Measurements from ENCODE around the gene CERT1. TPM values are rescaled to one million over a fixed set of nuclear protein-coding genes. Genes with fewer than 3 reads are reported as not detected.

CERT1 gene
- polyA plus RNA-seq, 6 donors from 2014 or later, result 16.6 to 27.3 (median 22.1) TPM

DNA sequence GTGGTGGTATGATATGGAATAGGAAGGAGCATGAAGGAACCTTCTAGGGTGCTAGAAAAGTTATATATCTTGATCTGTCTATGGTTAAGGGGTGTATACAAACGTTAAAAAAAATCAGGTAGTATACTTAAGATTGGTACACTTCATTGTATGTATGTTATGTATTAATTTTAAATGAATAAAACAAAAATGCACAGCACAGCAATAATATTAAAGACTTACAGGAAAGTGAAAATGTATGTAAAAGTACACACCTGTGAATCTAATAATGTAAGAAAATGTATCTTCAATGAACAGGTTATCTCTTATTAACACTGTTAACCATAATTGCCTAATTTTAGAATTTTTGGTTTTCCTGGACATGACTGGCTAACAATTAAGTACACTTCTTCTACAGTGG lies 97.2 kb downstream of the CERT1 start:
- Mint-ChIP-seq H3K27me3 (no peaks in the 10 kb centered on the region), H3K36me3 (peaks cover 26 to 33% of the 10 kb centered on the region in 2 donors), H3K27ac (no peak overlapping the region), H3K4me1 (peaks cover 0 to 4% (median 0%) of the 10 kb centered on the region in 3 donors), H3K4me3 (no peak overlapping the region), H3K9me3 (no peaks in the 10 kb centered on the region)
- DNase-seq, result no peak
- no peak for ATAC-seq (ENCODE audit: low read depth in 2 of 2)

DNA sequence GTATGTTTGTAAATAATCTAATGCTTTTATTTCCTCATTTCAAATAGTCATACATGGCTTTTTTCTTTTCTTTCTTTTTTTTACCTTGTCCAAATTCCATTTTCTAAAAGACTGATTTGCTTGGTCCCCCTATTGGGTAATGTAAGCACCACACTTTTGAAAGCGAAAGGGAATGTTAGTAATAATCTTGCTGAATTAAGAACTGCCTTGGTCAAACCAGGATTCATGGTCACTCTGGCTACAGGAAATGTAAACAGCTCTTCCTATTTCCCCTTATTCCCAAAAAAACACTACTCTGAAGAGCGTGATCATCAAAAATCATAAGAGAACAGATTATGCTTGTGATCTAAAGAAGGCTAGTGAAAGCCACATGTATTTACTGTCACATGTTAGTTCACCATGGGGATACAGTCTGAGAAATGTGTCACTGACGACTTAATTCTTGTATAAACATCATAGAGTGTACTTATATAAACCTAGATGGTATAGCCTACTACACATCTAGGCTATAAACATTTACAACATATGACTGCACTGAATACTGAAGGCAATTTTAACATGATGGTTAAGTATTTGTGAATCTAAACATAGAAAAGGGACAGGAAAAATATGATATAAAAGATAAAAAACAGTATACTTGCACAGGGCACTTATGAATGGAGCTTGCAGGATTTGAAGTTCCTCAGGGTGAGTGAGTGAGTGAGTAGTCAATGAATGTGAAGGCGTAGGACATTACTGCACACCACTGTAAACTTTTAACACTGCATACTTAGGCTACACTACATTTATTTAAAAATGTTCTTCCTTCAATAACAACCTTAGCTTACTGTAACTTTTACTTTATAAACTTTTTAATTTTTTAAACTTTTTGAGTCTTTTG lies 99.1 kb downstream of the CERT1 start:
- H3K27me3 Mint-ChIP-seq, result no peaks in the 10 kb centered on the region
- ATAC-seq (ENCODE audit: low read depth in 2 of 2), result no peak
- H3K27ac Mint-ChIP-seq, result peak overlapping the region in 1 of 6 donors; percentile 10
- H3K9me3 Mint-ChIP-seq, result no peaks in the 10 kb centered on the region
- H3K4me1 Mint-ChIP-seq, result peaks cover 0 to 4% (median 0%) of the 10 kb centered on the region in 3 donors
- peaks cover 18 to 29% of the 10 kb centered on the region in 2 donors for H3K36me3 Mint-ChIP-seq
- no peak for DNase-seq
- no peak overlapping the region for H3K4me3 Mint-ChIP-seq

DNA sequence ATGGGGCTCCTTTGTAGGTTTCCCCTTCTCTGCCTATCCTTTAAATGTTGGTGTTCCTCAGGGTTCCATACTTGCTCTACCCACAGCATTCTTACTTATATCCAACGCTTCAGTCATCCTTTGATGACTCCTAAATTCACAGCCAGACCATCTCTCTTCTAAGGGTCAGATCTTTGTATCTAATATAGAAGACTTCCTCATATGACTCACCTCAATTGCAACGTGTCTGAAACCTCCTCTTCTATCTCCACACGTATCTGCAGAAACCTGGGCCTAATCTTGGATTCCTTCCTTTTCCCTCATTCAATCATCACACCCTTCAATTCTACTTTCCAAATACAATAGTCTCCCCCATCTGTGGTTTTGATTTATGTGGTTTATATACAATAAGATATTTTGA lies 106.1 kb downstream of the CERT1 start:
- H3K9me3 Mint-ChIP-seq, result no peaks in the 10 kb centered on the region
- H3K4me1 Mint-ChIP-seq, result no peaks in the 10 kb centered on the region
- H3K27me3 Mint-ChIP-seq, result no peaks in the 10 kb centered on the region
- peaks cover 17 to 19% of the 10 kb centered on the region in 2 donors for H3K36me3 Mint-ChIP-seq
- ATAC-seq (ENCODE audit: low read depth in 2 of 2), result no peak
- no peak overlapping the region for H3K27ac Mint-ChIP-seq
- no peak for DNase-seq
- no peak overlapping the region for H3K4me3 Mint-ChIP-seq

DNA sequence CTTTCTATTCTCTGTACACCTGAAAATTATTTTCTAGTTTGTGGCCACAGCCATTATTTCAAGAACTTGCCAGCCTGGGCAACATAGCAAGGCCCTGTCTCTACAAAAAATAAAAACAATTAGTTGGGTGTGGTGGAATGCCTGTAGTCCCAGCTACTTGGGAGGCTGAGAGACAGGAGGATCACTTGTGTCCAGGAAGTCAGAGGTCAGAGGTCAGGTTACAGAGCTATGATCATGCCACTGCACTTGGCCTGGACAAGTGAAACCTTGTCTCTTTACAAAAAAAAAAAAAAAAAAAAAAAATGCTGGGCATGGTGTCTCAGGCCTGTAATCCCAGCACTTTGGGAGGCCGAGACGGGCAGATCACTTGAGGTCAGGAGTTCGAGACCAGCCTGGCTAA lies 116.2 kb downstream of the CERT1 start:
- no peaks in the 10 kb centered on the region for H3K27me3 Mint-ChIP-seq
- peaks cover 10 to 11% of the 10 kb centered on the region in 2 donors for H3K36me3 Mint-ChIP-seq
- H3K4me3 Mint-ChIP-seq, result no peak overlapping the region
- no peaks in the 10 kb centered on the region for H3K4me1 Mint-ChIP-seq
- no peak for ATAC-seq (ENCODE audit: low read depth in 2 of 2)
- no peaks in the 10 kb centered on the region for H3K9me3 Mint-ChIP-seq
- DNase-seq, result no peak
- H3K27ac Mint-ChIP-seq, result no peak overlapping the region

DNA sequence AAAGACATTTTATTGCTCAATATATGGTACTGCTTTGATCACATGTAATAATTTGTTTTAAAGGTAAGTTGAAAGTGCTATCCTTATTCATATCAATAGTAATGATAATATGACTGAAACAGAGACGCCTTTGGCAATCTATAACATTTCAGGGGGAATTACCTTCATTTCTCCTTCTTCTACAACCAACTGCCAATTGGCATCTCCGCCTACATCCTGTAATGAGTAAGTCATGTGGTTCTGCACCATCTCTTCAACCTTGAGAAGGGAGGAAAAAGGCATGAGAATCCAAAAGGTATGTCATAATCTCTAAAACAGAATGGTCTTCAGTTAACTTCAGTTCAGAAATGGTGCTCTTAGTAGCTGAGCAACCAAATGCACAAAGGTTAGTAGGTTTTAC lies 122.0 kb downstream of the CERT1 start:
- ATAC-seq (ENCODE audit: low read depth in 2 of 2) (no peak), DNase-seq (no peak)
- H3K9me3 Mint-ChIP-seq, result no peaks in the 10 kb centered on the region
- peaks cover 0 to 5% (median 0%) of the 10 kb centered on the region in 3 donors for H3K4me1 Mint-ChIP-seq
- no peak overlapping the region for H3K4me3 Mint-ChIP-seq
- peak overlapping the region in 1 of 6 donors; percentile 31 for H3K27ac Mint-ChIP-seq
- H3K36me3 Mint-ChIP-seq, result peaks cover 10 to 20% of the 10 kb centered on the region in 2 donors
- H3K27me3 Mint-ChIP-seq, result no peaks in the 10 kb centered on the region

DNA sequence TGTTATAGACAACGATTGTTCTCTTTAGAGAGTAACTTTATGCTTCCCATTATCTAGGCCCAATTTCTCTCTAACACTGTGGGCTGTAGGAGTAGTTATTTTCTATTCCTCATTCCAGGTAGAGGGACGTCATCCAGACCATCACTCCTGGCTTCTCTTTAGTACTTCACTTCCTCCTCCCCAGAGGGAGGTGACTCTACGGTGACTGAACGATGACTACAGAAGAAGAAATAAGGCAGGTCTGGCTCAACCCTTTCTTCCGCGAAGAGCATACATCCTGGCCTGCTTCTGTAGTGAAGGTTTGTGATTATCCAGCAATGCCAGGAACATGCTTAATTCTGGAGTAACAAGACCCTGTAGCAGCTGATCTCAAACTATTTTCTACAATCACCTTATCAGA lies 123.6 kb downstream of the CERT1 start:
- H3K4me3 Mint-ChIP-seq, result no peak overlapping the region
- H3K27ac Mint-ChIP-seq, result peak overlapping the region in 1 of 6 donors; percentile 21
- H3K4me1 Mint-ChIP-seq, result peaks cover 0 to 5% (median 0%) of the 10 kb centered on the region in 3 donors
- no peaks in the 10 kb centered on the region for H3K9me3 Mint-ChIP-seq
- DNase-seq (no peak), ATAC-seq (ENCODE audit: low read depth in 2 of 2) (no peak)
- no peaks in the 10 kb centered on the region for H3K27me3 Mint-ChIP-seq
- peaks cover 20% of the 10 kb centered on the region in 2 donors for H3K36me3 Mint-ChIP-seq

DNA sequence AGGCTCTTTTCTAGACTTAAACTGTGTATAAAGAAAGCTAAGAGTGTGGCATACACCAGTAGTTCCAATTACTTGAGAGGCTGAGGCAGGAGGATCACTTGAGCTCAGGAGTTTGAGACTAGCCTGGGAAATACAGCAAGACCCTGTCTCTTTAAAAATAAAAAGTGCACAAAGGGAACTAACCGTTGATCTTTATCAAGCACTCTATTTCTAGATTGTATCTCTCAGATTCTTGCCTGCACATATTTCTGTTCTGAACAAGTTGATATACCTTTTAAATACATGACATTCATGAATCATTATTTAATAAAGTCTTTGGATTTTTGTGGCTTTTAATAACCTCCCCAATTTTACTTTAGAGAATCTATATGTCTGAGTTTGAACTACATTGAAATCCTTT lies 127.2 kb downstream of the CERT1 start:
- no peaks in the 10 kb centered on the region for H3K4me1 Mint-ChIP-seq
- no peak overlapping the region for H3K27ac Mint-ChIP-seq
- no peak overlapping the region for H3K4me3 Mint-ChIP-seq
- ATAC-seq (ENCODE audit: low read depth in 2 of 2) (no peak), DNase-seq (no peak)
- no peaks in the 10 kb centered on the region for H3K27me3 Mint-ChIP-seq
- H3K9me3 Mint-ChIP-seq, result no peaks in the 10 kb centered on the region
- H3K36me3 Mint-ChIP-seq, result peaks cover 12 to 24% of the 10 kb centered on the region in 2 donors

DNA sequence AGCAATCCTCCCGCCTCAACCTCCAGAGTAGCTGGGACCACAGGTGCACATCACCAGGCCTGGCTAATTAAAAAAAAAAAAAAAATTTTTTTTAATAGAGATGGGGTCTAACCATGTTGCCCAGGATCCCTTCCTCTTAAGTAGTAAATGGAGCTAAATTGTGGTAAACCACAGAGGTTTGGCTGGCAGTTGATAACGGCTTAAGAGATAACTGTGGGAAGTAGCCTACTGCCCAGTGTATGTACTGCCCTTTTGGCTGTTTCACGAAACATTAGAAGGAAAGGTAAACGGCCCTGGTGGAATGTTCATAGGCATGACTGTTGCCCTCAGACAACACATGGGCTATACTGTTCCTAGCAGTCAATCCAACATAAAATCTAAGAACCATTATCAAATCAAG lies 130.0 kb downstream of the CERT1 start:
- H3K4me3 Mint-ChIP-seq, result no peak overlapping the region
- H3K4me1 Mint-ChIP-seq, result no peaks in the 10 kb centered on the region
- ATAC-seq (ENCODE audit: low read depth in 2 of 2) (no peak), DNase-seq (no peak)
- no peaks in the 10 kb centered on the region for H3K9me3 Mint-ChIP-seq
- no peak overlapping the region for H3K27ac Mint-ChIP-seq
- peaks cover 0 to 24% of the 10 kb centered on the region in 2 donors for H3K36me3 Mint-ChIP-seq
- no peaks in the 10 kb centered on the region for H3K27me3 Mint-ChIP-seq

GRCh38 chr5:75380099-75380498 lies 131.3 kb downstream of the CERT1 start:
- no peaks in the 10 kb centered on the region for H3K9me3 Mint-ChIP-seq
- peaks cover 0 to 31% of the 10 kb centered on the region in 2 donors for H3K36me3 Mint-ChIP-seq
- no peaks in the 10 kb centered on the region for H3K4me1 Mint-ChIP-seq
- H3K27ac Mint-ChIP-seq, result no peak overlapping the region
- H3K27me3 Mint-ChIP-seq, result no peaks in the 10 kb centered on the region
- ATAC-seq (ENCODE audit: low read depth in 2 of 2) (no peak), DNase-seq (no peak)
- no peak overlapping the region for H3K4me3 Mint-ChIP-seq

DNA sequence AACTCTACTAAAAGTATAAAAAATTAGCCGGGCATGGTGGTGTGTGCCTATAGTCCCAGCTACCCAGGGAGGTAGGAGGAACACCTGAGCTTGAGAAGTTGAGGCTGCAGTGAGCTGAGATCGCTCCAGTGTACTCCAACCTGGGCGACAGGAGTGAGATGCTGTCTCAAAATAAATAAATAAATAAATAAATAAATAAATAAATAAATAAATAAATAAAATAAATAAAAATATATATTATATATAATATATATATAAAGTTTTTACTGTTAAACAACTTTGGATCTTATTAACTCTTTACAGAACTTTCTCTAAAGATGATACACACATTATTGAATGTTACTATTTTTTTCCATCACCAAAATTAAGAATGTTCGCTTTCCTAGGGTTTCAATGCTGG lies 136.0 kb downstream of the CERT1 start:
- Mint-ChIP-seq H3K9me3 (no peaks in the 10 kb centered on the region), H3K27ac (peak overlapping the region in 1 of 6 donors; percentile 76), H3K27me3 (no peaks in the 10 kb centered on the region), H3K4me3 (no peak overlapping the region), H3K4me1 (no peaks in the 10 kb centered on the region), H3K36me3 (peaks cover 6 to 21% of the 10 kb centered on the region in 2 donors)
- no peak for DNase-seq
- ATAC-seq (ENCODE audit: low read depth in 2 of 2), result no peak

DNA sequence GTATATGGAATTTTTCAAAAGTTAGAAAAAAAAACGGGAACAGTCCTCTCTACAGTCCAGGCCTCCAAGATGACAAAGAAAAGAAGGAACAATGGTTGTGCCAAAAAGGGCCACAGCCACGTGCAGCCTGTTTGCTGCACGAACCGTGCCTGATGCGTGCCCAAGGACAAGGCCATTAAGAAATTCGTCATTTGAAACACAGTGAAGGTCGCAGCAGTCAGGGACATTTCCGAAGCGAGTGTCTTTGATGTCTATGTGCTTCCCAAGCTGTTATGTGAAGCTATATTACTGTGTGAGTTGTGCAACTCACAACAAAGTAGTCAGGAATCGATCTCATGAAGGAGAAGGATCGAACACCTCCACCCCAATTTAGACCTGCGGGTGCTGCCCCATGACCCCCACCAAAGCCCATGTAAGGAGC lies 137.0 kb downstream of the CERT1 start:
- H3K27me3 Mint-ChIP-seq, result no peaks in the 10 kb centered on the region
- no peaks in the 10 kb centered on the region for H3K9me3 Mint-ChIP-seq
- ATAC-seq (ENCODE audit: low read depth in 2 of 2) (no peak), DNase-seq (no peak)
- H3K4me3 Mint-ChIP-seq, result peak overlapping the region in 1 of 8 donors; percentile 15
- peaks cover 6 to 16% of the 10 kb centered on the region in 2 donors for H3K36me3 Mint-ChIP-seq
- peak overlapping the region in 2 of 6 donors; percentile 39 to 53 for H3K27ac Mint-ChIP-seq
- H3K4me1 Mint-ChIP-seq, result no peaks in the 10 kb centered on the region

GRCh38 chr5:75373862-75374261 lies 137.6 kb downstream of the CERT1 start:
- Mint-ChIP-seq H3K27me3 (no peaks in the 10 kb centered on the region), H3K4me1 (no peaks in the 10 kb centered on the region), H3K4me3 (no peak overlapping the region), H3K27ac (no peak overlapping the region), H3K9me3 (no peaks in the 10 kb centered on the region), H3K36me3 (peaks cover 6 to 16% of the 10 kb centered on the region in 2 donors)
- ATAC-seq (ENCODE audit: low read depth in 2 of 2), result no peak
- no peak for DNase-seq

GRCh38 chr5:75368391-75368790 lies 143.0 kb downstream of the CERT1 start:
- no peak for DNase-seq
- peaks cover 0 to 4% (median 0%) of the 10 kb centered on the region in 3 donors for H3K4me1 Mint-ChIP-seq
- H3K4me3 Mint-ChIP-seq, result no peak overlapping the region
- no peak for ATAC-seq (ENCODE audit: low read depth in 2 of 2)
- peaks cover 6 to 10% of the 10 kb centered on the region in 2 donors for H3K36me3 Mint-ChIP-seq
- no peaks in the 10 kb centered on the region for H3K9me3 Mint-ChIP-seq
- no peak overlapping the region for H3K27ac Mint-ChIP-seq
- no peaks in the 10 kb centered on the region for H3K27me3 Mint-ChIP-seq

DNA sequence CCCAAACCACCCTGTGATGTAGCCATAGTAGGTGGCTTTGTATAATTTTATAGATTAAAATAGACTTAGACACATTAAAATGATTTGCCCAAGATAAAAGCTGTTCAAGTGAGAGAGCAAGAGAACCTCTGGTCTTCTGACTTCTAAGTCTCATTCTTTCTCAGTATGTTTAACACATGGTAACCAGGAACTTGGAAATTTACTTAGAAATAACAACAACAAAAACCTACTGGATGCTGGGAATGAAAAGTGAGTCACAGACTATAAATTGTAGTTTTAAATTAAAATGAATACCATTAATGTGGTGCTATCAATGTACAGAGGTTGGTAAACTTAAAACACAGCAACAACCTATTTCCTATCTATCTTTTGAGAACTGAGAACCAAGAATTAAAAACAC lies 144.0 kb downstream of the CERT1 start:
- H3K9me3 Mint-ChIP-seq, result no peaks in the 10 kb centered on the region
- H3K4me3 Mint-ChIP-seq, result no peak overlapping the region
- peak overlapping the region in 1 of 6 donors; percentile 45 for H3K27ac Mint-ChIP-seq

More for the DNA sequence above, 144.0 kb downstream of the CERT1 start:
- Mint-ChIP-seq H3K36me3 (peaks cover 6 to 14% of the 10 kb centered on the region in 2 donors), H3K4me1 (peaks cover 0 to 4% (median 0%) of the 10 kb centered on the region in 3 donors), H3K27me3 (no peaks in the 10 kb centered on the region)
- ATAC-seq (ENCODE audit: low read depth in 2 of 2) (no peak), DNase-seq (no peak)
